GM20000 (cell line): ENCODE results near the gene NAIF1.
A peak's percentile ranks its signal among the peaks of the same experiment; 100 is the strongest.

ENCODE experiments used
- DNase-seq: peaks from one replicate; pipeline ENCODE4 v3.0.0; 2012; ENCODE audit warnings: low spot score
- TF ChIP-seq, protein P1 (sequence below): IDR thresholded peaks from 2 replicates; pipeline ENCODE4 v1.5.1; 2012; ENCODE audit warnings: mild to moderate bottlenecking, control low read depth; ENCODE audit errors: extremely low read depth, missing control alignments

NAIF1 gene

DNA sequence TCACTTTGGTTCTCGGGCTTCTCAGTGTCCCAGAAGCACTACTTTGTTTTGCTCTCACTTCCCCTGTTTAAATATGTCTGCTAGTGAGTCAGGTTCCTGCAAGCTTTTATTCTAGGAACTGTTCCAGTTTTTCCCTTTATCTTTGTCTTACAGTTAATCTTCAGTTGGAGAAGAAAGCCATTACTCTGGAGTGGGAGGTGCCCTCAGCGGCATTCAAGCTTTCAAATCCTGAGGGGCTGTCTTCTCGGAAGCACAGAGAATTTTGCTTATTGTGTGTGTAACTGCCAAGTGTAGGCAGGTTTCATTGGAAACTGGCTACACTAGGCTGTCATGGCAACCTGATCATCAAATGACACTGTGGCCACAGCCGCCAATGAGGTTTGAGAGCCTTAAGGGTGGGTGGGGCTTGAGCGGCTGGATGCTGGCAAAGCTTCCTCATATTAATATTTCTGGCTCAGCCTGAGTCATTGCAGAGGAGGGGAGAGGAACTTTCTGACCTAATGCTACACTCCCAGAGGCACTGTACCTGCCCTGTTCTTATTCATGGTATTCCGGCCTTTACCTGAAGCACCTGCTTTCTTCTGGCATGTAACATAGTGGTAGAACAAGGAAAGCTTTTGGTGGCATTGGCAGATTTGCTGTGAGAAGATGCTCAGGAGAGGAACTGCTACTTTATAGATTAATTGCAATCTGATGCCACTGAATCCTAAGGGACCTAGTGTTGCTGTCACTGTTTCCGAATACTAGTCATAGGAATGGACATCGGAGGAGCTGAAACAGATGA lies 27.2 kb upstream of the NAIF1 start:
- peak; percentile 89 for DNase-seq
- TF ChIP-seq, protein P1, sequence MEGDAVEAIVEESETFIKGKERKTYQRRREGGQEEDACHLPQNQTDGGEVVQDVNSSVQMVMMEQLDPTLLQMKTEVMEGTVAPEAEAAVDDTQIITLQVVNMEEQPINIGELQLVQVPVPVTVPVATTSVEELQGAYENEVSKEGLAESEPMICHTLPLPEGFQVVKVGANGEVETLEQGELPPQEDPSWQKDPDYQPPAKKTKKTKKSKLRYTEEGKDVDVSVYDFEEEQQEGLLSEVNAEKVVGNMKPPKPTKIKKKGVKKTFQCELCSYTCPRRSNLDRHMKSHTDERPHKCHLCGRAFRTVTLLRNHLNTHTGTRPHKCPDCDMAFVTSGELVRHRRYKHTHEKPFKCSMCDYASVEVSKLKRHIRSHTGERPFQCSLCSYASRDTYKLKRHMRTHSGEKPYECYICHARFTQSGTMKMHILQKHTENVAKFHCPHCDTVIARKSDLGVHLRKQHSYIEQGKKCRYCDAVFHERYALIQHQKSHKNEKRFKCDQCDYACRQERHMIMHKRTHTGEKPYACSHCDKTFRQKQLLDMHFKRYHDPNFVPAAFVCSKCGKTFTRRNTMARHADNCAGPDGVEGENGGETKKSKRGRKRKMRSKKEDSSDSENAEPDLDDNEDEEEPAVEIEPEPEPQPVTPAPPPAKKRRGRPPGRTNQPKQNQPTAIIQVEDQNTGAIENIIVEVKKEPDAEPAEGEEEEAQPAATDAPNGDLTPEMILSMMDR = no peak

DNA sequence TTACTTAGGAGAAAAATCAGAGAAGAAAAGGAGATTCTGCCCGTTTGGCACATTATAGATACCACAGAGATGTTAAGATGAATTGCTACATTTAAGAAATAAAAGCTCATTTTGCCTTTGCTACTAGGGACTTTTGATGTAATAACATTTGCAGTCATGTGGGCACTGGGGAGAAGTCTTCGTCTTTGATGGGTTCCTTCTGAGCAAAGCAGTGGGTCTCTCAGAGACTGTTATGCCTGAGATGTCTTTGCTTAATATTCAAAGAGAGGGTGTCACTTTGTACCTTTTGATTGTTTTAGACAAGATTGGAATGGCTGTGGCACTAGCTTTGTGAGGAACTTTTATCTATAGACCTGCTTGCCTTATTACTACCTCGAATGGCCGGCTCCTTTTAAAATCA lies 25.9 kb upstream of the NAIF1 start:
- DNase-seq = no peak

DNA sequence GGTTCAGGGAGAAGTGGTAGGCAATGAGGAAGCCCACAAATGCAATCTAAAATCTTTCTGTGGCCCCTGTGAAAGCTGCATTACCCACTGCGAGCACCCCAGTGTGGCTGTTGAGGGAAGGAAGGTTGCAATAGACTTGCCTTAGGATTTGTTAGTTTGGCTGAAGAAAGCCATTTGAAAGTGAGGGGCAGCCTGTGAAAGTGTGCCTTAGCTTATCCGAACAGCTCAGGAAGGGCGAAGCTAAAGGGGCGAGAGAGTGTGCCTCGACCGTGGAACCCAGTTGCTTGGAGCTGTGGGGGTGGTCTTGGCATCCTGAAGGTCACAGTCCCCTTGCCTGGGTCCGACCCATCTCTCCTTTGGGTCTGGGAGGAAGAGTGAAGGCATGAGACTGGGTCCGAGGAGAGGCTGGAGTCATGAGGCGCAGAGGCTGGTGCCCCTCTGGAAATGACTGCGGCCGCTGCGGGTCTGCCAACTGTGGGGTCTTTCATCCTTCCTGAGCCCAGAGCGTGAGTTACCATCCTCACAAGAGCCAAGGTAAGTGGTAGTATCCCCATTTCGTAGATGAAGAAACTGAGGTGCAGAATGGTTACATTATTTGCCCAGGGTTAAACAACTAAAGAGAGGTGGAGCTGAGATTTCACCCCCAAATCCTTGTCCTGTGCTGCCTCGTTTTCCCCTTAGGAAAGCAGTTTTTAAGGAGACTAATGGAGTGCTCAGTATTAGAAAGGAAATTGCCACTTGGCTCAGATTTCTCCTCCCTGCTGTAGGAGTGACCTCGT lies 25.3 kb upstream of the NAIF1 start:
- DNase-seq = no peak
- TF ChIP-seq, protein P1 = no peak

More for the DNA sequence above, 25.9 kb upstream of the NAIF1 start:
- TF ChIP-seq, protein P1 = no peak

DNA sequence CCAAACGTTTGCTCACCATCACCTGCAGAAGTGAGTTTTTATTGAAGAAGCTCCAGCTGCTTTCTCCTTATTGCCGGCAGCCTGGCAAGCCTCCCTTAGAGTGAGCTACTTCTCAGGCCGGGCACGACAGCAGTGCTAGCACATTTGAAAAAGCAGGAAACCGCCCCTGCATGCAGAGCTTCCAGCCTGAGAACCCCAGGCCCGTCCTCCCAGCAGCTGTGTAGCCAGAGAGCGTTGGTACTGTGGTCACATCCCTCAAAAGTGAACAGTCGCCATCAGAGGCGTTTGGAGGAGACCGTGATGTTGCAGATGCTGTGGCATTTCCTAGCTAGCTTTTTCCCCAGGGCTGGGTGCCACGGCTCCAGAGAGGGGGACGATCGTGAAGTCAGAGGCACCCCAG lies 24.5 kb upstream of the NAIF1 start:
- DNase-seq = no peak

DNA sequence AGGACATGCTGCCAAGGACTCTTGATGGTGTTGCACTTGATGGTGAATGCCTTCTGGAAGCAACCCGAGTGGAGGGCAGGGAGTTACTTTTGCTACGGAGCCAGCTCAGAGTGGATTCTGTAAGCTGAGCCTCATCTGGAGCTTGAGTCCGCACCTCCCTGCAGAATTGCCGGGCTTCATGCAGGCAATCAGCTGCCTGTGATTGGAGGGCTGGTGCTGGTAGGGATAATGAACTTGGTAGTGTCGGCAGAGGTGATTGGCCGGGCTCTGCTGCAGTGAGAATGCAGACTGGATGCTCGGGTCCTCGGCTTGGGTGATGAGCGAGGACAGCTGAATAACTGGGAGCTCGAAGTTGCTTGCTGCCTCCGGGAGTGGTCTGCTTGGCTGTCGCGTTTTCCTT lies 24.0 kb upstream of the NAIF1 start:
- TF ChIP-seq, protein P1 = no peak
- DNase-seq = no peak

More for the DNA sequence above, 24.5 kb upstream of the NAIF1 start:
- TF ChIP-seq, protein P1 = no peak

DNA sequence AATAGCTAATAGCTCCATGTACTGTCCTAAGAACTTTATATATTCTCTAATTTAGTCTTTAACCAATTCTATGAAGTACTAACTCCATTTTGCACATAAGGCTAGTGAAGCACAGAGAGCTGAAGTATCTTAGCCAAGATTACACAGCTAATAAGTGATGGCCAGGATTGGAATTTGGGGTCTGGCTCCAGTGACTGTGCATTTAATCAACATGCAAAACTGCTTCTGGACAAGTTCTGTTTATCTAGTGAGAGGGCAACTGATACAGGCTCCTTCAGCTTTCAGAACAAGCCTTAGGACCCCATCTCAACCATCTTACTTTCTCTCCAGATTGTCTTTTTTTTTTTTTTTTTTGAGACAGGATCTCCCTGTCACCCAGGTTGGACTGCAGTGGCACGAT lies 22.2 kb upstream of the NAIF1 start:
- TF ChIP-seq, protein P1 = no peak
- no peak for DNase-seq
